H9 (cell line): ENCODE results near the gene NR5A1. TPM values are rescaled to one million over a fixed set of nuclear protein-coding genes. Genes with fewer than 3 reads are reported as not detected.

Source experiments
- DNase-seq: peaks from one replicate; pipeline ENCODE4 v3.0.0-alpha.2; 2017
- H2AFZ ChIP-seq: one replicate; pipeline ENCODE4 v1.6.1; 2013; ENCODE audit warnings: mild to moderate bottlenecking, low read length, control low read depth, moderate library complexity
- H2AK5ac ChIP-seq: 2 replicates; pipeline ENCODE4 v1.6.1; 2013; ENCODE audit warnings: low read length, control low read depth, mixed read lengths; ENCODE audit not compliant: insufficient read length
- H2BK120ac ChIP-seq: one replicate; pipeline ENCODE4 v1.6.1; 2013; ENCODE audit warnings: low read depth, mild to moderate bottlenecking, low read length, control low read depth, inconsistent platforms; ENCODE audit not compliant: poor library complexity, severe bottlenecking
- H2BK12ac ChIP-seq: 2 replicates; pipeline ENCODE4 v1.6.1; 2013; ENCODE audit warnings: low read length, control low read depth, mixed read lengths, low read depth; ENCODE audit not compliant: insufficient read length
- H2BK15ac ChIP-seq: 2 replicates; pipeline ENCODE4 v1.6.1; 2013; ENCODE audit warnings: low read depth, low read length, control low read depth
- H2BK20ac ChIP-seq: one replicate; pipeline ENCODE4 v1.6.1; 2013; ENCODE audit warnings: low read depth, mild to moderate bottlenecking, low read length, control low read depth, inconsistent platforms; ENCODE audit not compliant: poor library complexity, severe bottlenecking
- H2BK5ac ChIP-seq: 2 replicates; pipeline ENCODE4 v1.6.1; 2013; ENCODE audit warnings: low read length, control low read depth, mixed read lengths; ENCODE audit not compliant: insufficient read length
- H3K14ac ChIP-seq: 2 replicates; pipeline ENCODE4 v1.6.1; 2013; ENCODE audit warnings: low read length, control low read depth; ENCODE audit not compliant: insufficient read depth
- H3K18ac ChIP-seq: 2 replicates; pipeline ENCODE4 v1.6.1; 2013; ENCODE audit warnings: low read depth, mild to moderate bottlenecking, mixed read lengths, low read length, control low read depth; ENCODE audit not compliant: insufficient read length
- H3K23ac ChIP-seq: 2 replicates; pipeline ENCODE4 v1.6.1; 2013; ENCODE audit warnings: low read length, control low read depth, mixed read lengths, low read depth; ENCODE audit not compliant: insufficient read length
- H3K23me2 ChIP-seq: 2 replicates; pipeline ENCODE4 v1.6.1; 2013; ENCODE audit warnings: low read depth, mild to moderate bottlenecking, mixed read lengths, low read length, control low read depth; ENCODE audit not compliant: insufficient read length, poor library complexity, severe bottlenecking
- H3K27ac ChIP-seq: 2 replicates; pipeline ENCODE4 v1.5.1; 2013; ENCODE audit warnings: low read length, control low read depth, mixed read lengths, low read depth; ENCODE audit not compliant: insufficient read length
- H3K27me3 ChIP-seq: 2 replicates; pipeline ENCODE4 v1.6.1; 2013; ENCODE audit warnings: low read length, control low read depth, inconsistent platforms; ENCODE audit not compliant: insufficient read depth
- H3K4ac ChIP-seq: 2 replicates; pipeline ENCODE4 v1.6.1; 2013; ENCODE audit warnings: low read depth, mild to moderate bottlenecking, control low read depth, inconsistent platforms, low read length, moderate library complexity
- H3K4me1 ChIP-seq: 2 replicates; pipeline ENCODE4 v1.6.1; 2013; ENCODE audit warnings: low read length, control low read depth, inconsistent platforms; ENCODE audit not compliant: insufficient read depth
- H3K4me2 ChIP-seq: 2 replicates; pipeline ENCODE4 v1.6.1; 2013; ENCODE audit warnings: low read length, control low read depth, mixed read lengths; ENCODE audit not compliant: insufficient read length, insufficient read depth
- H3K56ac ChIP-seq: 2 replicates; pipeline ENCODE4 v1.6.1; 2013; ENCODE audit warnings: low read depth, mild to moderate bottlenecking, mixed read lengths, low read length, control low read depth; ENCODE audit not compliant: insufficient read length
- H3K79me1 ChIP-seq: 2 replicates; pipeline ENCODE4 v1.6.1; 2013; ENCODE audit warnings: low read depth, mild to moderate bottlenecking, moderate library complexity, low read length, control low read depth, inconsistent platforms; ENCODE audit not compliant: insufficient read depth, poor library complexity, severe bottlenecking
- H3K79me2 ChIP-seq: 2 replicates; pipeline ENCODE4 v1.6.1; 2013; ENCODE audit warnings: low read length, control low read depth, inconsistent platforms; ENCODE audit not compliant: insufficient read depth
- H3K9ac ChIP-seq: 2 replicates; pipeline ENCODE4 v1.6.1; 2013; ENCODE audit warnings: low read length, control low read depth, mixed read lengths; ENCODE audit not compliant: insufficient read length; ENCODE audit errors: extremely low read depth
- H3K9me3 ChIP-seq: one replicate; pipeline ENCODE4 v1.6.1; 2013; ENCODE audit warnings: low read depth, low read length, inconsistent platforms; ENCODE audit not compliant: control insufficient read depth
- H3T11ph ChIP-seq: one replicate; pipeline ENCODE4 v1.6.1; 2013; ENCODE audit warnings: mild to moderate bottlenecking, low read length, control low read depth, inconsistent platforms
- H4K20me1 ChIP-seq: one replicate; pipeline ENCODE4 v1.6.1; 2013; ENCODE audit not compliant: control insufficient read depth, insufficient read length, insufficient read depth
- H4K5ac ChIP-seq: 2 replicates; pipeline ENCODE4 v1.6.1; 2013; ENCODE audit warnings: low read depth, mild to moderate bottlenecking, mixed read lengths, low read length, control low read depth; ENCODE audit not compliant: insufficient read length
- H4K8ac ChIP-seq: replicated peaks from 2 replicates; pipeline ENCODE4 v1.6.1; 2013; ENCODE audit warnings: low read length, control low read depth, mixed read lengths, low read depth; ENCODE audit not compliant: insufficient read length
- H4K91ac ChIP-seq: 2 replicates; pipeline ENCODE4 v1.6.1; 2013; ENCODE audit warnings: low read depth, mild to moderate bottlenecking, moderate library complexity, mixed read lengths, low read length, control low read depth; ENCODE audit not compliant: insufficient read length
- H3K27ac Mint-ChIP-seq, 3 experiments: 2 replicates in 2 of 3; 3 replicates in 1 of 3; pipeline ENCODE4 v1.8.0; 2020 to 2021; ENCODE audit warnings: mixed read lengths in 3 of 3, mild to moderate bottlenecking in 1 of 3, moderate library complexity in 1 of 3
- H3K27me3 Mint-ChIP-seq: 2 replicates; pipeline ENCODE4 v1.8.0; 2021; ENCODE audit warnings: low read depth, mild to moderate bottlenecking, moderate library complexity, mixed read lengths
- H3K36me3 Mint-ChIP-seq, 3 experiments: 2 replicates in 2 of 3; 3 replicates in 1 of 3; pipeline ENCODE4 v1.8.0; 2020 to 2021; ENCODE audit warnings: low read depth in 3 of 3, mixed read lengths in 3 of 3; ENCODE audit not compliant: insufficient read depth in 1 of 3
- H3K4me1 Mint-ChIP-seq, 2 experiments: 2 replicates each; pipeline ENCODE4 v1.8.0; 2020; ENCODE audit warnings: mixed read lengths in 2 of 2
- H3K4me3 Mint-ChIP-seq, 2 experiments: 2 replicates in 1 of 2; 3 replicates in 1 of 2; pipeline ENCODE4 v1.8.0; 2020 to 2021; ENCODE audit warnings: mild to moderate bottlenecking in 2 of 2, mixed read lengths in 2 of 2, moderate library complexity in 1 of 2
- H3K9me3 Mint-ChIP-seq, 2 experiments: 2 replicates in 1 of 2; 3 replicates in 1 of 2; pipeline ENCODE4 v1.8.0; 2020; ENCODE audit warnings: mild to moderate bottlenecking in 2 of 2, mixed read lengths in 2 of 2, moderate library complexity in 1 of 2
- CTCF ChIP-seq: fragments of 200-600 bp; sonication (generic); conservative IDR thresholded peaks from 3 replicates; pipeline ENCODE4 v1.8.0; 2021; ENCODE audit warnings: antibody characterized with exemption, mild to moderate bottlenecking
- WGBS: extraction: QIAGEN DNeasy Blood & Tissue Kit; methylation state at CpG from one replicate; pipeline ENCODE4 v1.1.7; 2013; ENCODE audit warnings: missing lambda C conversion rate, low lambda C conversion rate, mixed read lengths; ENCODE audit not compliant: insufficient read length; ENCODE audit errors: extremely low coverage; 5-methylcytosine and 5-hydroxymethylcytosine counted together
- total RNA-seq: library from RNA; stranded (reverse); gene quantifications from 2 replicates; pipeline ENCODE4 v1.2.1, GENCODE V29; 2021

Gene NR5A1
- total RNA-seq, 1 experiment from 2014 or later, result 0.37 TPM

GRCh38 chr9:124470306-124470705 lies 36.9 kb downstream of the NR5A1 start:
- Histone ChIP-seq H3K79me2 (no peaks in the 10 kb centered on the region), H2BK5ac (no peak overlapping the region), H3K27ac (no peak overlapping the region), H3T11ph (no peak overlapping the region), H4K5ac (no peak overlapping the region), H2BK15ac (no peak overlapping the region; the same call in 1 of the 2 replicates), H3K23me2 (no peaks in the 10 kb centered on the region), H3K23ac (no peak overlapping the region), H2AK5ac (no peak overlapping the region), H3K4ac (no peak overlapping the region), H3K27me3 (no peaks in the 10 kb centered on the region), H4K91ac (no peak overlapping the region), H3K14ac (peak overlapping the region; percentile 22; the same call in 1 of the 2 replicates), H2BK20ac (no peak overlapping the region), H2BK12ac (no peak overlapping the region), H3K4me2 (no peak overlapping the region), H2AFZ (no peak overlapping the region), H4K20me1 (no peaks in the 10 kb centered on the region), H4K8ac (no peak overlapping the region), H3K79me1 (no peaks in the 10 kb centered on the region), H3K4me1 (no peaks in the 10 kb centered on the region), H3K9ac (no peak overlapping the region), H3K18ac (no peak overlapping the region), H3K56ac (no peak overlapping the region), H2BK120ac (no peak overlapping the region), H3K9me3 (no peaks in the 10 kb centered on the region)
- H3K4me1 Mint-ChIP-seq, result peaks cover 0 to 8% of the 10 kb centered on the region in 2 experiments; a peak in 2 of 4 replicates
- no peaks in the 10 kb centered on the region for H3K9me3 Mint-ChIP-seq
- no peaks in the 10 kb centered on the region for H3K36me3 Mint-ChIP-seq
- DNase-seq, result no peak
- TF ChIP-seq CTCF, result no peak
- H3K27me3 Mint-ChIP-seq, result peaks cover 8% of the 10 kb centered on the region
- 0 out of 7 replicates have a peak overlapping the region, but pooled peaks of 1 of the 3 experiments have one; percentile 61 for H3K27ac Mint-ChIP-seq
- H3K4me3 Mint-ChIP-seq, result no peak overlapping the region
- no CpG with 5 or more reads among the region's 13 CpGs for WGBS
